GM12864 (cell line): ENCODE measurements around the gene ST6GALNAC5.

ENCODE experiments used
- DNase-seq: peaks from one replicate; pipeline ENCODE4 v3.0.0-alpha.2; 2011; ENCODE audit warnings: low read depth
- H3K4me3 ChIP-seq: 2 replicates; pipeline ENCODE4 v1.5.1; 2011; ENCODE audit warnings: mild to moderate bottlenecking, low read depth, low read length, control low read depth
- CTCF ChIP-seq: IDR thresholded peaks from 2 replicates; pipeline ENCODE4 v1.5.1; 2011; ENCODE audit warnings: low read depth, mild to moderate bottlenecking, moderate library complexity, low read length, control low read depth, inconsistent platforms; ENCODE audit errors: missing control alignments

The ST6GALNAC5 gene

GRCh38 chr1:76854255-76854654 lies 13.0 kb upstream of the ST6GALNAC5 start:
- no peak for TF ChIP-seq CTCF
- H3K4me3 ChIP-seq, result no peak overlapping the region
- DNase-seq, result no peak

GRCh38 chr1:76856104-76856503 lies 11.2 kb upstream of the ST6GALNAC5 start:
- no peak for TF ChIP-seq CTCF
- no peak overlapping the region for H3K4me3 ChIP-seq
- DNase-seq, result no peak

- no peak for TF ChIP-seq CTCF
- H3K4me3 ChIP-seq, result no peak overlapping the region
- no peak for DNase-seq
Measured at GRCh38 chr1:76857138-76857537, 10.1 kb upstream of the ST6GALNAC5 start.

- DNase-seq, result no peak
- no peak overlapping the region for H3K4me3 ChIP-seq
- TF ChIP-seq CTCF, result no peak
Measured at GRCh38 chr1:76857973-76858372, 9.3 kb upstream of the ST6GALNAC5 start.

- TF ChIP-seq CTCF, result no peak
- no peak overlapping the region for H3K4me3 ChIP-seq
Measured at GRCh38 chr1:76861149-76861548, 6.1 kb upstream of the ST6GALNAC5 start.

GRCh38 chr1:76862447-76862846 lies 4.8 kb upstream of the ST6GALNAC5 start:
- no peak overlapping the region for H3K4me3 ChIP-seq
- no peak for DNase-seq
- no peak for TF ChIP-seq CTCF

More at GRCh38 chr1:76861149-76861548, 6.1 kb upstream of the ST6GALNAC5 start:
- DNase-seq, result no peak

GRCh38 chr1:76864383-76864782 lies 2.9 kb upstream of the ST6GALNAC5 start:
- TF ChIP-seq CTCF, result no peak
- no peak overlapping the region for H3K4me3 ChIP-seq
- no peak for DNase-seq
